PFSK-1 (cell line): ENCODE results near the gene GMFB.

Experiments used
- FOXP2 ChIP-seq: optimal IDR thresholded peaks from 2 replicates; pipeline ENCODE3; 2011; ENCODE audit warnings: borderline replicate concordance, control low read depth, inconsistent platforms; ENCODE audit not compliant: insufficient read depth; ENCODE audit errors: extremely low read length, extremely low read depth
- POLR2AphosphoS5 ChIP-seq: IDR thresholded peaks from 2 replicates; pipeline ENCODE4 v1.6.1; 2012; ENCODE audit warnings: low read depth, mild to moderate bottlenecking, control low read depth, low read length, moderate library complexity
- SIN3A ChIP-seq: IDR thresholded peaks from 2 replicates; pipeline ENCODE4 v1.6.1; 2012; ENCODE audit warnings: mild to moderate bottlenecking, low read length, moderate library complexity, borderline replicate concordance; ENCODE audit not compliant: insufficient read depth
- TAF1 ChIP-seq: IDR thresholded peaks from 2 replicates; pipeline ENCODE4 v1.6.1; 2012; ENCODE audit warnings: low read length, control low read depth, borderline replicate concordance; ENCODE audit not compliant: insufficient read depth
- TF ChIP-seq, protein P1 (sequence below), 2 experiments: IDR thresholded peaks; 2 replicates each; pipeline versions ENCODE4 v1.6.1 to v1.8.0; 2011 to 2012; ENCODE audit warnings: low read depth in 2 of 2, low read length in 2 of 2, control low read depth in 1 of 2, inconsistent platforms in 1 of 2, mild to moderate bottlenecking in 1 of 2, moderate library complexity in 1 of 2; ENCODE audit not compliant: insufficient read depth in 1 of 2

The GMFB gene

DNA sequence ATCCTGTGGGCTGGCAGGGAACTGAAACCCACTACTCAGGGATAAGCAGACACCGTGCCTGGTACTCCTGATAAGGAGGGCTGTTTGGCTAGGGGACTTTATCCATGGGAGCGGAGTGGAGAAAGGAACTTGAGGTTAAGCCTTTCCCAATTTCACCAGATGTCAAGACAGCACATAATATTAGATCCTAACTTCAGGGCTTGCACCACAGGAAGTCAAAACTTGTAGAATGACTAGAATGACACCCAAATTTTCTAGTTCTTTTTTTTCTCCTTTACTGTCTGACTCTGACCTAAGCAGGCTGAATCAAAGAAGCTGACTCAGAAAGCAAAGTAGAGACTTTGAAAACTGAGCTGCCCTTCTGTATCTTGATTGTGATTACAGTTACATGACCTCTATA, 13.8 kb upstream of the GMFB start:
- TF ChIP-seq, protein P1, sequence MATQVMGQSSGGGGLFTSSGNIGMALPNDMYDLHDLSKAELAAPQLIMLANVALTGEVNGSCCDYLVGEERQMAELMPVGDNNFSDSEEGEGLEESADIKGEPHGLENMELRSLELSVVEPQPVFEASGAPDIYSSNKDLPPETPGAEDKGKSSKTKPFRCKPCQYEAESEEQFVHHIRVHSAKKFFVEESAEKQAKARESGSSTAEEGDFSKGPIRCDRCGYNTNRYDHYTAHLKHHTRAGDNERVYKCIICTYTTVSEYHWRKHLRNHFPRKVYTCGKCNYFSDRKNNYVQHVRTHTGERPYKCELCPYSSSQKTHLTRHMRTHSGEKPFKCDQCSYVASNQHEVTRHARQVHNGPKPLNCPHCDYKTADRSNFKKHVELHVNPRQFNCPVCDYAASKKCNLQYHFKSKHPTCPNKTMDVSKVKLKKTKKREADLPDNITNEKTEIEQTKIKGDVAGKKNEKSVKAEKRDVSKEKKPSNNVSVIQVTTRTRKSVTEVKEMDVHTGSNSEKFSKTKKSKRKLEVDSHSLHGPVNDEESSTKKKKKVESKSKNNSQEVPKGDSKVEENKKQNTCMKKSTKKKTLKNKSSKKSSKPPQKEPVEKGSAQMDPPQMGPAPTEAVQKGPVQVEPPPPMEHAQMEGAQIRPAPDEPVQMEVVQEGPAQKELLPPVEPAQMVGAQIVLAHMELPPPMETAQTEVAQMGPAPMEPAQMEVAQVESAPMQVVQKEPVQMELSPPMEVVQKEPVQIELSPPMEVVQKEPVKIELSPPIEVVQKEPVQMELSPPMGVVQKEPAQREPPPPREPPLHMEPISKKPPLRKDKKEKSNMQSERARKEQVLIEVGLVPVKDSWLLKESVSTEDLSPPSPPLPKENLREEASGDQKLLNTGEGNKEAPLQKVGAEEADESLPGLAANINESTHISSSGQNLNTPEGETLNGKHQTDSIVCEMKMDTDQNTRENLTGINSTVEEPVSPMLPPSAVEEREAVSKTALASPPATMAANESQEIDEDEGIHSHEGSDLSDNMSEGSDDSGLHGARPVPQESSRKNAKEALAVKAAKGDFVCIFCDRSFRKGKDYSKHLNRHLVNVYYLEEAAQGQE (IDR thresholded peaks at IDR 0.05; ENCODE audit: insufficient read depth in 1 of 2, low read depth in 2 of 2, low read length in 2 of 2), result no peak
- no peak for TF ChIP-seq TAF1
- no peak for TF ChIP-seq POLR2AphosphoS5
- no peak for TF ChIP-seq FOXP2
- no peak for TF ChIP-seq SIN3A

DNA sequence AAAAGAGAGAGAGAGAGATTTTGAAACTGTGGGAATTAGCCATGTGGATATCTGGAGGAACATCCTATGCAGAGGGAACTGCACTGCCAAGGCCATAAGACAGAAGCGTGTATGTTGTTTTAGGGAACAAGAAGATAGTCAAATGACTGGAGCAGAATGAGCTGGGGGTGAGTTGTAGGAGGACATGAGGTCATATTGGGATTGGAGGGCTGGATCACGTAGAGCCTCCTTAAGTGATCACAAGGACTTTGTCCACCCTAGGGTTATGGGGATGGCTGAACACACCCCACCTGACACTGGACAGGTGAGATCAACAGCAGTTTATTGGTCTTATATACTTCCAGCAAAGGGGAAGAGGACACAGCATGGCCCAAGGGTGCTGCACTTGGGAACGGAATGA, 12.7 kb upstream of the GMFB start:
- TF ChIP-seq TAF1, result no peak

DNA sequence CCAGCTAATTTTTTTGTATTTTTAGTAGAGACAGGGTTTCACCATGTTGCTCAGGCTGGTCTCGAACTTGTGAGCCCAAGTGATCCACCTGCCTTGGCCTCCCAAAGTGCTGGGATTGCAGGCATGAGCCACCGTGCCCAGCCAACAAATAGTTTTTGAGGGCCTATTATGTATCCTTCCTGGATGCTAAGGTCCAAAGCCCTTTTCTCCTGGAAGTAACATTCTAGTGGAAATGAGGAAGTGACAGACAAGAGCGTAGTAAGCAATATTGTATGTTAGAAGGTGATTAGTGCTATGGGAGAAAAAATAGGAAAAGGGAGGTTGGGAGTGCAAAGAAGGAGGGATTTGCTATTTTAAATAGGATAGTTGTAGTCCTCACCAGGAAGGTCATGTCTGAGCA, 12.0 kb upstream of the GMFB start:
- TF ChIP-seq POLR2AphosphoS5 (no peak), SIN3A (no peak), TAF1 (no peak)
- TF ChIP-seq, protein P1 (IDR thresholded peaks at IDR 0.05; ENCODE audit: insufficient read depth in 1 of 2, low read depth in 2 of 2, low read length in 2 of 2), result no peak

GRCh38 chr14:54498579-54498978, 9.8 kb upstream of the GMFB start:
- TF ChIP-seq, protein P1 (IDR thresholded peaks at IDR 0.05; ENCODE audit: insufficient read depth in 1 of 2, low read depth in 2 of 2, low read length in 2 of 2), result no peak
- TF ChIP-seq POLR2AphosphoS5 (no peak), FOXP2 (no peak), TAF1 (no peak), SIN3A (no peak)

GRCh38 chr14:54498095-54498531, 9.3 kb upstream of the GMFB start:
- TF ChIP-seq TAF1 (no peak), POLR2AphosphoS5 (no peak), SIN3A (no peak), FOXP2 (no peak)
- TF ChIP-seq, protein P1 (IDR thresholded peaks at IDR 0.05; ENCODE audit: insufficient read depth in 1 of 2, low read depth in 2 of 2, low read length in 2 of 2), result no peak

GRCh38 chr14:54497224-54497623, 8.4 kb upstream of the GMFB start:
- TF ChIP-seq POLR2AphosphoS5 (no peak), FOXP2 (no peak), TAF1 (no peak), SIN3A (no peak)
- TF ChIP-seq, protein P1 (IDR thresholded peaks at IDR 0.05; ENCODE audit: insufficient read depth in 1 of 2, low read depth in 2 of 2, low read length in 2 of 2), result no peak
